Stimulated activated naive CD4-positive, alpha-beta T cell treated with Interleukin-2 at 50 U/mL for 16 hours (primary cell): ENCODE data around the gene ANKRD65.
"Not testable (repeated sequence)": the region's sequence is repeated elsewhere in the genome, so short reads cannot be mapped to it uniquely, and the experiment has no call there.

Experiments used
- DNase-seq: peaks from one replicate; lab custom pipeline; 2025; lab: John Stamatoyannopoulos, UW

Gene ANKRD65

GRCh38 chr1:1430114-1430982 lies 9.3 kb upstream of the ANKRD65 start:
- DNase-seq: no peak

- DNase-seq: no peak
Observed at GRCh38 chr1:1429671-1430073, 8.6 kb upstream of the ANKRD65 start.

GRCh38 chr1:1428967-1429366 lies 7.9 kb upstream of the ANKRD65 start:
- DNase-seq: not testable (repeated sequence)

- no peak for DNase-seq
Observed at GRCh38 chr1:1428174-1428573, 7.1 kb upstream of the ANKRD65 start.

- no peak for DNase-seq
Observed at GRCh38 chr1:1427820-1428148, 6.7 kb upstream of the ANKRD65 start.

GRCh38 chr1:1427106-1427819 lies 6.2 kb upstream of the ANKRD65 start:
- no peak for DNase-seq

- DNase-seq: no peak
Observed at GRCh38 chr1:1426496-1427105, 5.5 kb upstream of the ANKRD65 start.

- DNase-seq: no peak
Observed at GRCh38 chr1:1425753-1426495, 4.8 kb upstream of the ANKRD65 start.

- DNase-seq: no peak
Observed at GRCh38 chr1:1425426-1425752, 4.3 kb upstream of the ANKRD65 start.

- no peak for DNase-seq
Observed at GRCh38 chr1:1424707-1425106, 3.6 kb upstream of the ANKRD65 start.

- DNase-seq: no peak
Observed at GRCh38 chr1:1423245-1423597, 2.1 kb upstream of the ANKRD65 start.

- no peak for DNase-seq
Observed at GRCh38 chr1:1422465-1423244, 1.6 kb upstream of the ANKRD65 start.

- DNase-seq: no peak
Observed at GRCh38 chr1:1421907-1422464, 910 bp upstream of the ANKRD65 start.

- no peak for DNase-seq
Observed at GRCh38 chr1:1420654-1421141, 378 bp downstream of the ANKRD65 start.

GRCh38 chr1:1419813-1420653 lies 1.0 kb downstream of the ANKRD65 start:
- DNase-seq: no peak

GRCh38 chr1:1419363-1419812 lies 1.7 kb downstream of the ANKRD65 start:
- no peak for DNase-seq

GRCh38 chr1:1418464-1419362 lies 2.4 kb downstream of the ANKRD65 start:
- DNase-seq: no peak

- DNase-seq: not testable (repeated sequence)
Observed at GRCh38 chr1:1417825-1418463, 3.1 kb downstream of the ANKRD65 start.

GRCh38 chr1:1417396-1417795 lies 3.7 kb downstream of the ANKRD65 start:
- DNase-seq: not testable (repeated sequence)
